HG03575 (cell line): ENCODE data around the gene CLCN7.
"Not testable (repeated sequence)": the region's sequence is repeated elsewhere in the genome, so short reads cannot be mapped to it uniquely, and the experiment has no call there.

Source experiments
- ATAC-seq: cut with Tn5 transposase; IDR thresholded peaks from one replicate; pipeline ENCODE4 v1.9.1; 2021; ENCODE audit not compliant: unreplicated experiment, insufficient number of reproducible peaks, low FRiP score; ENCODE audit errors: extremely low read depth

CLCN7 gene

GRCh38 chr16:1489077-1489476, 14.2 kb upstream of the CLCN7 start:
- no peak for ATAC-seq

- no peak for ATAC-seq
These were observed 13.8 kb upstream of the CLCN7 start, which contains the start of gene PTX4 for GRCh38 chr16:1488619-1489018. Gene PTX4 (minus strand): TSS chr16:1488944. CDS start chr16:1488909, 35 bp downstream.

- no peak for ATAC-seq
These were observed 13.3 kb upstream of the CLCN7 start for GRCh38 chr16:1488054-1488601.

- ATAC-seq: no peak
These were observed 12.7 kb upstream of the CLCN7 start for GRCh38 chr16:1487395-1488053.

- ATAC-seq: no peak
These were observed 11.9 kb upstream of the CLCN7 start for GRCh38 chr16:1486551-1487390.

GRCh38 chr16:1485847-1486496, 11.1 kb upstream of the CLCN7 start:
- no peak for ATAC-seq

- ATAC-seq: no peak
These were observed 7.3 kb upstream of the CLCN7 start for GRCh38 chr16:1481906-1482835.

GRCh38 chr16:1478937-1479336, 4.1 kb upstream of the CLCN7 start:
- ATAC-seq: not testable (repeated sequence)

GRCh38 chr16:1477033-1477432, 2.2 kb upstream of the CLCN7 start:
- ATAC-seq: no peak

GRCh38 chr16:1475552-1476114, 805 bp upstream of the CLCN7 start:
- no peak for ATAC-seq

- no peak for ATAC-seq
These were observed 589 bp downstream of the CLCN7 start for GRCh38 chr16:1474082-1474795.

- ATAC-seq: no peak
These were observed 1.9 kb downstream of the CLCN7 start for GRCh38 chr16:1472974-1473373.

- no peak for ATAC-seq
These were observed 3.1 kb downstream of the CLCN7 start for GRCh38 chr16:1471569-1472194.

- no peak for ATAC-seq
These were observed 4.2 kb downstream of the CLCN7 start for GRCh38 chr16:1470481-1471251.

GRCh38 chr16:1469693-1470201, 5.1 kb downstream of the CLCN7 start:
- ATAC-seq: no peak

GRCh38 chr16:1469141-1469540, 5.7 kb downstream of the CLCN7 start:
- ATAC-seq: not testable (repeated sequence)
